WTC11 (cell line): ENCODE data around the gene PDIA2. TPM values are rescaled to one million over a fixed set of nuclear protein-coding genes. Genes with fewer than 3 reads are reported as not detected.
"Not testable (repeated sequence)": the region's sequence is repeated elsewhere in the genome, so short reads cannot be mapped to it uniquely, and the experiment has no call there.

Experiments
- ATAC-seq: fragments of 200-7000 bp; cut with Tn5 transposase; 2 replicates; pipeline ENCODE4 v1.10.0; 2021; ENCODE audit warnings: mild to moderate bottlenecking, moderate library complexity
- CTCF ChIA-PET: fragments of 300-600 bp; sonication (Branson Sonifier 250); formaldehyde crosslinking; loops from one replicate; lab custom pipeline; 2021; ENCODE audit warnings: antibody characterized with exemption; lab: Charles Lee
- POLR2A ChIA-PET: fragments of 350-600 bp; sonication (Branson Sonifier 250); formaldehyde crosslinking; loops from one replicate; lab custom pipeline; 2021; ENCODE audit warnings: antibody characterized with exemption; lab: Charles Lee
- DNase-seq: peaks from one replicate; pipeline ENCODE4 v3.0.0; 2021; ENCODE audit warnings: low spot score
- H3K27ac Mint-ChIP-seq: 2 replicates; pipeline ENCODE4 v1.8.0; 2021; ENCODE audit warnings: mixed read lengths
- H3K27me3 Mint-ChIP-seq: 2 replicates; pipeline ENCODE4 v1.8.0; 2021; ENCODE audit warnings: low read depth, mild to moderate bottlenecking, moderate library complexity, mixed read lengths
- H3K36me3 Mint-ChIP-seq: 2 replicates; pipeline ENCODE4 v1.8.0; 2021; ENCODE audit warnings: mixed read lengths
- H3K4me1 Mint-ChIP-seq: 2 replicates; pipeline ENCODE4 v1.8.0; 2022; ENCODE audit warnings: mixed read lengths
- H3K4me3 Mint-ChIP-seq: 2 replicates; pipeline ENCODE4 v1.8.0; 2021; ENCODE audit warnings: mild to moderate bottlenecking, moderate library complexity, mixed read lengths
- H3K9me3 Mint-ChIP-seq: 2 replicates; pipeline ENCODE4 v1.8.0; 2021; ENCODE audit warnings: mixed read lengths
- ATF3 ChIP-seq: sonication (generic); formaldehyde crosslinking; conservative IDR thresholded peaks from 2 replicates; pipeline ENCODE4 v1.8.1; 2022; ENCODE audit warnings: mild to moderate bottlenecking, missing genetic modification reagents
- CREB1 ChIP-seq: sonication (generic); formaldehyde crosslinking; IDR thresholded peaks from 2 replicates; pipeline ENCODE4 v1.8.0; 2023; ENCODE audit warnings: mild to moderate bottlenecking, missing genetic modification reagents
- ELF4 ChIP-seq: sonication (generic); formaldehyde crosslinking; IDR thresholded peaks from 2 replicates; pipeline ENCODE4 v1.8.1; 2022; ENCODE audit warnings: low read depth, mild to moderate bottlenecking, moderate library complexity, missing genetic modification reagents
- ETV6 ChIP-seq: sonication (generic); formaldehyde crosslinking; IDR thresholded peaks from 2 replicates; pipeline ENCODE4 v1.8.1; 2022; ENCODE audit warnings: mild to moderate bottlenecking, missing genetic modification reagents
- FOXP1 ChIP-seq: sonication (generic); formaldehyde crosslinking; IDR thresholded peaks from 2 replicates; pipeline ENCODE4 v1.8.0; 2022; ENCODE audit warnings: missing genetic modification reagents, mild to moderate bottlenecking, moderate library complexity, borderline replicate concordance
- JUN ChIP-seq: sonication (generic); formaldehyde crosslinking; IDR thresholded peaks from 2 replicates; pipeline ENCODE4 v1.8.0; 2023; ENCODE audit warnings: mild to moderate bottlenecking, missing genetic modification reagents
- KAT7 ChIP-seq: sonication (generic); formaldehyde crosslinking; IDR thresholded peaks from 2 replicates; pipeline ENCODE4 v1.8.1; 2023; ENCODE audit warnings: missing genetic modification reagents, mild to moderate bottlenecking, borderline replicate concordance
- NR2C2 ChIP-seq: sonication (generic); formaldehyde crosslinking; IDR thresholded peaks from 2 replicates; pipeline ENCODE4 v1.8.0; 2022; ENCODE audit warnings: mild to moderate bottlenecking, missing genetic modification reagents
- SMAD4 ChIP-seq: sonication (generic); formaldehyde crosslinking; IDR thresholded peaks from 2 replicates; pipeline ENCODE4 v1.8.0; 2022; ENCODE audit warnings: mild to moderate bottlenecking, missing genetic modification reagents
- TCF7 ChIP-seq: sonication (generic); formaldehyde crosslinking; IDR thresholded peaks from 2 replicates; pipeline ENCODE4 v1.8.0; 2022; ENCODE audit warnings: mild to moderate bottlenecking, low read depth, missing genetic modification reagents, moderate library complexity
- ZNF396 ChIP-seq: fragments of 250-450 bp; sonication (Bioruptor Pico); IDR thresholded peaks from 2 replicates; pipeline ENCODE4 v1.8.0; 2021; ENCODE audit warnings: mild to moderate bottlenecking, moderate library complexity, borderline replicate concordance
- total RNA-seq: library from RNA; stranded (reverse); gene quantifications from 3 replicates; pipeline ENCODE4 v1.2.3, GENCODE V29; 2021
- TF ChIP-seq, protein P1 (sequence below): sonication (generic); formaldehyde crosslinking; IDR thresholded peaks from 2 replicates; pipeline ENCODE4 v1.8.0; 2022; ENCODE audit warnings: mild to moderate bottlenecking, missing genetic modification reagents
- TF ChIP-seq, protein P2 (sequence below): sonication (generic); formaldehyde crosslinking; IDR thresholded peaks from 2 replicates; pipeline ENCODE4 v1.8.1; 2022; ENCODE audit warnings: mild to moderate bottlenecking, moderate library complexity, missing genetic modification reagents
- TF ChIP-seq, protein P3 (sequence below): sonication (generic); formaldehyde crosslinking; IDR thresholded peaks from 2 replicates; pipeline ENCODE4 v1.8.1; 2022; ENCODE audit warnings: mild to moderate bottlenecking, missing genetic modification reagents, moderate library complexity, borderline replicate concordance
- TF ChIP-seq, protein P4 (sequence below): fragments of 250-450 bp; sonication (Bioruptor Pico); IDR thresholded peaks from 2 replicates; pipeline ENCODE4 v1.9.0; 2021; ENCODE audit warnings: mild to moderate bottlenecking

Gene PDIA2
- total RNA-seq, 1 experiment from 2014 or later: 2.4 TPM

GRCh38 chr16:265711-266110, 17.3 kb upstream of the PDIA2 start:
- no peak overlapping the region for H3K4me3 Mint-ChIP-seq
- no peak for TF ChIP-seq JUN (CRISPR knock-in tag)
- TF ChIP-seq, all 79 proteins: peak for 0
- POLR2A ChIA-PET: no interaction called here
- no peak for DNase-seq
- Mint-ChIP-seq H3K4me1 (no peaks in the 10 kb centered on the region), H3K9me3 (no peaks in the 10 kb centered on the region), H3K36me3 (peaks cover 3% of the 10 kb centered on the region; the same call in 1 of the 2 replicates), H3K27ac (peak overlapping the region; percentile 76; the same call in 1 of the 2 replicates), H3K27me3 (no peaks in the 10 kb centered on the region)
- no peak for ATAC-seq
- CTCF ChIA-PET: no interaction called here

DNA sequence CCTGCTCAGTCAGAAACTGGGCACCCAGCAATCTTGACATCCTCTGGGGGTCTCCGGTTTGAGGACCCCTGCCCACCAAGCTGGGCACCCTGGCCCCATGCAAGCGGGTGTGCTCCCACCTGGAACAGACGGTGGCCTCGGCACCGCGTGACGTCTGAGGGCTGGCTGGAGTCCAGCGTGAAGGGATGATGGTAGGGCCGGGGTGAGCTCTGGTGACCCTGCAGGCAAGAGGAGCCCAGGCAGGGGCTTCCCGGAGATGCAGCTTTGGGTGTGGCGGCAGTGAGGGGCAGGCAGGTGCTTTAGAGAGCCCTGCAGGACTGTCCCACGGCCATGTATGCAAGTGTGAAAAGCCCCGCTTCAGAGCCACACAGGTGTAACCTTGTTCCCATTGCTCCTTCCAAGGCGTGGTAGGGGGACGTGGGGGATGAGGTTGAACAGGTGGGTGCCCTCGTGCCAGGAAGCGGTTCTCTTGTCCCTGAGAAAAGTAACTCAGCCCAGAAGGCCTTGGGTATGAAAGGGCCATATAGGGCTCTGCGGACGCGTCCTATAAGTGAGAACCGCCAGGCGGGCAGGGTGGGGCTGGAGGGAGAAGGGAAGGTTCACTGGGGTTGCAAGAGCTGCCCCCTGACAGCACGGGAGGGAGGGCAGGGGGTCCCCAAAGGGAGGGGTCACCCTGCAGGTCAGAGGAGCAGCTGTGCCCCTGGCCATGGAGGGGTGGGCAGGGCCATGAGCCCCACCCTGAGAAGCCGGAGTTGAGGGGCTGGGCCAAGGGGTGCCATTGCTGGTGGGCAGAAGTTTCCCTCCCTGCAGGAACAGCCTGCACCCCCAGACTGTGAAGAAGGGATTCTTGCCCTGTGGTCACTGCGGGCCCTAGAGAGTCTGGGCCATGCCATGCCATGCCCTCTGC, 16.5 kb upstream of the PDIA2 start:
- no peaks in the 10 kb centered on the region for H3K9me3 Mint-ChIP-seq
- ATAC-seq: no peak
- no peaks in the 10 kb centered on the region for H3K27me3 Mint-ChIP-seq
- ChIA-PET POLR2A (no interaction called here), CTCF (interaction anchor here (0.5 kb wide), 1 partner anchor 28 kb away, joined by 3 read pairs; no protein-coding TSS in a partner anchor)
- DNase-seq: no peak
- H3K4me1 Mint-ChIP-seq: no peaks in the 10 kb centered on the region
- H3K4me3 Mint-ChIP-seq: no peak overlapping the region
- no peak overlapping the region for H3K27ac Mint-ChIP-seq
- TF ChIP-seq TCF7 (CRISPR knock-in tag): no peak
- TF ChIP-seq ZNF396 (CRISPR knock-in tag): no peak
- 0 out of 2 replicates have a peak, but pooled peaks have one; percentile 12 for TF ChIP-seq FOXP1
- TF ChIP-seq, all 79 proteins: peak for 1
- H3K36me3 Mint-ChIP-seq: no peaks in the 10 kb centered on the region; the same call in 1 of the 2 replicates

DNA sequence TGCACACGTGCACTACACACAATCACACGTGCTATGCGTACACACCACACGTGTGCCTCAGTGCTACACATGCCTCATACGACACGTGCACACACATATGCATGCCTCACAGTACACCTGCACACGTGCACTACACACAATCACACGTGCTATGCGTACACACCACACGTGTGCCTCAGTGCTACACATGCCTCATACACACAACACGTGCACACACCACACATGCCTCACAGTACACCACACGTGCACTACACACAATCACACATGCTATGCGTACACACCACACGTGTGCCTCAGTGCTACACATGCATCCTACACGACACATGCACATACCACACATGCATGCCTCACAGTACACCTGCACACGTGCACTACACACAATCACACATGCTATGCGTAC, 15.4 kb upstream of the PDIA2 start:
- H3K4me3 Mint-ChIP-seq, H3K9me3 Mint-ChIP-seq, DNase-seq, H3K27me3 Mint-ChIP-seq, POLR2A ChIA-PET, ATAC-seq, H3K36me3 Mint-ChIP-seq, H3K4me1 Mint-ChIP-seq, CTCF ChIA-PET: not testable (repeated sequence)
- H3K27ac Mint-ChIP-seq: peak overlapping the region; percentile 72

DNA sequence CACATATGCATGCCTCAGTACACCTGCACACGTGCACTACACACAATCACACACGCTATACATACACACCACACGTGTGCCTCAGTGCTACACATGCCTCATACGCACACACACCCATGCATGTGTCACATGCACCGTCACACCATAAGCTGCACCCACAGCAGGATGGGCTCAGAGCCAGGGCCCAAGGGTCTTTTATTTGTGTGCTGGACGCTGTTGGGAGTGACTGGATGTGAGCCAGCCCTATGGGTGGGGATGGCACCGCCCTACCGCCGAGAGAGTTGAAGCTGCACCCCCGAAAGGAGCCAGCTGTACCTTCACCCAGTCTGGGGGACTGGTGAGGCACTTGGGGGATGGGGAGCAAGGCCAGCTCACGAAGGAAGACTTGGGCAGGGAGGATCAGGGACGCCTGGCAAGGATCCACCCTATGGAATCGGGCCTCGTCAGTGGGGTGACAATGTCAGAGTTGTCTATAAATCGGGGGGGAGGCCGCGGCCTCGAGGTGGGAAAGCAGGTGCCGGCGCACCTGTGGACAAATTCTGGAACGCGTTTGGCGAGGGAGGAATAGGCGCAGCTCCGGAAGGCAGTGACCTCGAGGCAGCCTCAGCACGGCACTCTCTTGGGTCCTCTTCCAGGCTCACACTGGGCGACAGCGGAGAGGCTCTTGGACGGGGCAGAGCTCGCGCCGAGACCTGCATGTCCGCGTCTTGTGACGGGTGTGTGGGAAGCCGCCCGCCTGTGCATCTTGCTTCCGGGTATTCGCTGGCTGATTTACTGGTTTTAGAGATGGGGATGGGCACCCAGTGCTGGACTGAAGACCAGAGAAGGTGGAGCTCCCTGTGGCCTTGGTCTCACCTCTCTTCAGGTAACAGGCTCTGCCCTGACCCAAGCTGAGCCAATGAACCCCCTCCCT, 14.6 kb upstream of the PDIA2 start:
- CTCF ChIA-PET: interaction anchor here (0.6 to 1.5 kb wide), 4 partner anchors 85 to 162 kb away, joined by 3 to 7 read pairs (median 4); no protein-coding TSS in a partner anchor

GRCh38 chr16:269061-269796, 13.7 kb upstream of the PDIA2 start:
- CTCF ChIA-PET: interaction anchor here (0.6 to 1.5 kb wide), 3 partner anchors 84 to 162 kb away, joined by 3 to 7 read pairs (median 3); no protein-coding TSS in a partner anchor
- Mint-ChIP-seq H3K4me3 (no peak overlapping the region), H3K27ac (no peak overlapping the region), H3K36me3 (no peaks in the 10 kb centered on the region), H3K27me3 (peaks cover 6% of the 10 kb centered on the region), H3K9me3 (no peaks in the 10 kb centered on the region), H3K4me1 (no peaks in the 10 kb centered on the region)
- POLR2A ChIA-PET: no interaction called here
- ATAC-seq (no peak), DNase-seq (no peak)
- TF ChIP-seq ATF3 (no peak), ETV6 (CRISPR knock-in tag) (no peak), ZNF396 (CRISPR knock-in tag) (no peak), CREB1 (no peak), KAT7 (CRISPR knock-in tag) (no peak)
- TF ChIP-seq, protein P1, sequence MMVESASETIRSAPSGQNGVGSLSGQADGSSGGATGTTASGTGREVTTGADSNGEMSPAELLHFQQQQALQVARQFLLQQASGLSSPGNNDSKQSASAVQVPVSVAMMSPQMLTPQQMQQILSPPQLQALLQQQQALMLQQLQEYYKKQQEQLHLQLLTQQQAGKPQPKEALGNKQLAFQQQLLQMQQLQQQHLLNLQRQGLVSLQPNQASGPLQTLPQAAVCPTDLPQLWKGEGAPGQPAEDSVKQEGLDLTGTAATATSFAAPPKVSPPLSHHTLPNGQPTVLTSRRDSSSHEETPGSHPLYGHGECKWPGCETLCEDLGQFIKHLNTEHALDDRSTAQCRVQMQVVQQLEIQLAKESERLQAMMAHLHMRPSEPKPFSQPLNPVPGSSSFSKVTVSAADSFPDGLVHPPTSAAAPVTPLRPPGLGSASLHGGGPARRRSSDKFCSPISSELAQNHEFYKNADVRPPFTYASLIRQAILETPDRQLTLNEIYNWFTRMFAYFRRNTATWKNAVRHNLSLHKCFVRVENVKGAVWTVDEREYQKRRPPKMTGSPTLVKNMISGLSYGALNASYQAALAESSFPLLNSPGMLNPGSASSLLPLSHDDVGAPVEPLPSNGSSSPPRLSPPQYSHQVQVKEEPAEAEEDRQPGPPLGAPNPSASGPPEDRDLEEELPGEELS: no peak
- TF ChIP-seq, protein P2, sequence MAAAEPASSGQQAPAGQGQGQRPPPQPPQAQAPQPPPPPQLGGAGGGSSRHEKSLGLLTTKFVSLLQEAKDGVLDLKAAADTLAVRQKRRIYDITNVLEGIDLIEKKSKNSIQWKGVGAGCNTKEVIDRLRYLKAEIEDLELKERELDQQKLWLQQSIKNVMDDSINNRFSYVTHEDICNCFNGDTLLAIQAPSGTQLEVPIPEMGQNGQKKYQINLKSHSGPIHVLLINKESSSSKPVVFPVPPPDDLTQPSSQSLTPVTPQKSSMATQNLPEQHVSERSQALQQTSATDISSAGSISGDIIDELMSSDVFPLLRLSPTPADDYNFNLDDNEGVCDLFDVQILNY: no peak
- TF ChIP-seq, protein P3, sequence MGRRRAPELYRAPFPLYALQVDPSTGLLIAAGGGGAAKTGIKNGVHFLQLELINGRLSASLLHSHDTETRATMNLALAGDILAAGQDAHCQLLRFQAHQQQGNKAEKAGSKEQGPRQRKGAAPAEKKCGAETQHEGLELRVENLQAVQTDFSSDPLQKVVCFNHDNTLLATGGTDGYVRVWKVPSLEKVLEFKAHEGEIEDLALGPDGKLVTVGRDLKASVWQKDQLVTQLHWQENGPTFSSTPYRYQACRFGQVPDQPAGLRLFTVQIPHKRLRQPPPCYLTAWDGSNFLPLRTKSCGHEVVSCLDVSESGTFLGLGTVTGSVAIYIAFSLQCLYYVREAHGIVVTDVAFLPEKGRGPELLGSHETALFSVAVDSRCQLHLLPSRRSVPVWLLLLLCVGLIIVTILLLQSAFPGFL: no peak

More for the DNA sequence above, 14.6 kb upstream of the PDIA2 start:
- Mint-ChIP-seq H3K9me3 (no peaks in the 10 kb centered on the region), H3K27ac (peak overlapping the region; percentile 72; the same call in 1 of the 2 replicates), H3K4me3 (no peak overlapping the region), H3K27me3 (peaks cover 3% of the 10 kb centered on the region; the same call in 1 of the 2 replicates), H3K36me3 (no peaks in the 10 kb centered on the region), H3K4me1 (no peaks in the 10 kb centered on the region)
- ATAC-seq: no peak
- no peak for DNase-seq
- TF ChIP-seq ELF4 (CRISPR knock-in tag) (no peak), TCF7 (CRISPR knock-in tag) (no peak), NR2C2 (CRISPR knock-in tag) (no peak), SMAD4 (no peak)
- TF ChIP-seq, protein P4, sequence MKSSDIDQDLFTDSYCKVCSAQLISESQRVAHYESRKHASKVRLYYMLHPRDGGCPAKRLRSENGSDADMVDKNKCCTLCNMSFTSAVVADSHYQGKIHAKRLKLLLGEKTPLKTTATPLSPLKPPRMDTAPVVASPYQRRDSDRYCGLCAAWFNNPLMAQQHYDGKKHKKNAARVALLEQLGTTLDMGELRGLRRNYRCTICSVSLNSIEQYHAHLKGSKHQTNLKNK (CRISPR knock-in tag): no peak
- POLR2A ChIA-PET: interaction anchor here (0.6 kb wide), 1 partner anchor 48 kb away, joined by 5 read pairs; no protein-coding TSS in a partner anchor
